ENCODE results near the gene SLC19A1.

Gene SLC19A1

DNA sequence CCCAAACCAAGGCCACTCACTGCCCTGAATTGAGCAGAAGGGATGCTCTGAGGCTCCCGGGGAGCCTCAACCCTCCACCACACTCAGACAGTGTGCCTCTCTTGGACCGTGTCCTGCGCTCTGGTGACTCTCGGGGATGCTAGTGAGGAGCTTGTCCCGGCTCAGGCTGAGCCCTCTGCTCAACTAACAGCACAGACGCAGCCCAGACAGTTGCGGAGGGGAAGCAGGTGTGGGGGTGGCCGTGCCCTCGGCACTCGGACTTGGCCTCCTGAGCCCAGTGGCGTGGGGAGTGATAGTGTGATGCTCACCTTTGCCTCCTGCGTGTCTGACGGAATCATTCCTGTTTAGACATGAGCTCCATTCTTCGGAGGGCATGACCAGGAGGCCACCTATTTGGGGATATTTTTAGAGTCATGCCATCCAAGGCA, 15.4 kb upstream of the SLC19A1 start:
- no peak for DNase-seq

GRCh38 chr21:45556645-45557615, 14.7 kb upstream of the SLC19A1 start:
- no peak for DNase-seq

- DNase-seq: no peak
Observed at GRCh38 chr21:45556302-45556644, 14.0 kb upstream of the SLC19A1 start.

DNA sequence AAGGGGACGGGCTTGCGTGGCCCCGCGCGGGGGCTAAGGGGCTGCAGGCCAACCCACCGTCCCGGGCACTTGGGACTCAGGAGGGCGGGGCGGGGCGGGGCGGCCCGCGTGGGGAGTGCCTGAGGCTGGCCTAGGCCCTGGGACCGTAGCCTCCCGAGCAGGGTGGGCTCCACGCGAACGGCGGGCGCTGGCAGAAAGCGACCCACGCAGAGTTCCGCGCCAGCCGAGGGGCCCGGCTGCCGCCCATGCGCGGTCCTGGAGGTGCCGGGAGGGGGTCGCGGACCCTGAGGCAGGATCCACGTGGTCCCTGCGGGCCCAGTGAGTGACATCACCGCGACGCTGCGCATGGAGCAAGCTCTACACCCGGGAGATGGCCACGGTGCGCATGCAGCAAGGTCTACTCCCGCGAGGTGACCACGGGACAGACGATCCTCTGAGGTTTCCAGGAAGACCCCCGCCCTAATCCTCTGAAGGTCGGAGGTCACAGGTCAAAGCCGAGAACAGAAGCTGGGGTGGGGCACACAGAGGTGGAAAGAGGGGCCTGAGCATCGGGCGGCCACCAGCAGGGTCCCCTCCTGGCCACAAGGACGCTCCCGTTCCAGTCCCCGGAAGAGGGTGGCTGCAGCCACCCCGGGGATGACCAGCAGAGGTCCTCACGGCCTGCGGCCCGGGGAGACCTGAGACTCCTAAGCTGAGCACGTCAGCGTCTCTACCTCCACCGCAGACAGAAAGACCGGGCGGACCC, 13.5 kb upstream of the SLC19A1 start:
- DNase-seq: peak; percentile 33

DNA sequence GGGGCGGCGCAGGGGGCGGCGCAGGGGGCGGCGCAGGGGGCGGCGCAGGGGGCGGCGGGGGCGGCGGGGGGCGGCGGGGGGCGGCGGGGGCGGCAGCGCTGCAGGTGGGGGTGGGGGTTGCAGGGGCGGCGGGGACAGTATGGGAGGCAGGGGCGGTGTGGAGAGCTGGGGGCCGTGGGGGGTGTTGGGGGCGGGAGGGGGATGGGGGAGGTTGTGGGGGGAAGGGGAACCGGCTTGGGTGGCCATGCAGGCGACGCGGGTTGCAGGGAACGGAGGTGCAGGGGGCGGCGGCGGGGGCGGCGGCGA, 13.0 kb upstream of the SLC19A1 start:
- no peak for DNase-seq

GRCh38 chr21:45554477-45555175, 12.4 kb upstream of the SLC19A1 start:
- DNase-seq: peak; percentile 45

- no peak for DNase-seq
Observed at GRCh38 chr21:45552696-45553391, 10.6 kb upstream of the SLC19A1 start.

DNA sequence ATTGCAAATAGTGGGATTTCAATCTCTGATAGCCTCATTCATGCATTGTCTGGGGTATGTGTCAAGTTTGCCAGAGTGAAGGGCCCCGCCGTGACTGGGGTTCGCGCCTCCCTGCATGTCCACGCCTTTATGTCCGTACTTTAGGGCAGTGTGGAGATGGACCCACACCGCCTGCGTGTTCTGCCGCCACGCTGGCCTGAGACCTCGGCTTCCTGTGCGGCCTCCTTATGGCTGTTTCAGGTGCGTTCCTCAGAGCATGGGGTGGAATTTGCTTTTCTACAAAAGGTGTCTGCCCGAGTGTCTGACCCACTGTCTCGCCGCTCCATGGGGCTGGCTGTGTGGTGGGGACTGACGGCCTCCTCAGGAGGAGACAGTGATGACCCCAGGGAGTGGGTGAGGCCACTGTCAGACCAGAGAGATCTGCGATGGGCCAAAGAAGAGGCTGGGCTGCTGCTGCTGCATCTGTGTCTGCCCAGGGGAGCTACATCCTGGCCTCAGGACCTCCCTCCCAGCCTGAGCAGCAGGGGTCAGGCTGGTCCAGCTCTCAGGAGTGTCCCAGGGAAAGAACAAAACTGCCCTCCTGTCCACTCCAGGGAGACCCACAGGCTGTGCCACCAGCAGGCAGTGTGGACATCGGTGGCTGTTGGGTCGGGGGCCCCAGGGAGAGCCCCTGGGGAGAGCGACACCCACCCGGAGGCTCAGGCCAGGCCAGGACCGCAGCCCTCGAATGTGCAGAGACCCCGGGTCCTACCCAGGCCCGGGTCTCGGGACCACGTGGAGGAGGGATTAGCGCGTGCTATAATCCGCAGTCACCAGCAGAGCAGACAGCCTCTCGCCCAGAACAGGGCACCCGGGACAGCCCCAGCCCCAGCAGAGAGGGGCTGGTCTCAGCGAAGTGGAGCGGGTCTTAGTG, 9.8 kb upstream of the SLC19A1 start:
- no peak for DNase-seq

GRCh38 chr21:45551316-45551715, 9.1 kb upstream of the SLC19A1 start:
- no peak for DNase-seq

- no peak for DNase-seq
Observed at GRCh38 chr21:45550522-45551210, 8.4 kb upstream of the SLC19A1 start.

- no peak for DNase-seq
Observed at GRCh38 chr21:45549626-45550463, 7.6 kb upstream of the SLC19A1 start.

DNA sequence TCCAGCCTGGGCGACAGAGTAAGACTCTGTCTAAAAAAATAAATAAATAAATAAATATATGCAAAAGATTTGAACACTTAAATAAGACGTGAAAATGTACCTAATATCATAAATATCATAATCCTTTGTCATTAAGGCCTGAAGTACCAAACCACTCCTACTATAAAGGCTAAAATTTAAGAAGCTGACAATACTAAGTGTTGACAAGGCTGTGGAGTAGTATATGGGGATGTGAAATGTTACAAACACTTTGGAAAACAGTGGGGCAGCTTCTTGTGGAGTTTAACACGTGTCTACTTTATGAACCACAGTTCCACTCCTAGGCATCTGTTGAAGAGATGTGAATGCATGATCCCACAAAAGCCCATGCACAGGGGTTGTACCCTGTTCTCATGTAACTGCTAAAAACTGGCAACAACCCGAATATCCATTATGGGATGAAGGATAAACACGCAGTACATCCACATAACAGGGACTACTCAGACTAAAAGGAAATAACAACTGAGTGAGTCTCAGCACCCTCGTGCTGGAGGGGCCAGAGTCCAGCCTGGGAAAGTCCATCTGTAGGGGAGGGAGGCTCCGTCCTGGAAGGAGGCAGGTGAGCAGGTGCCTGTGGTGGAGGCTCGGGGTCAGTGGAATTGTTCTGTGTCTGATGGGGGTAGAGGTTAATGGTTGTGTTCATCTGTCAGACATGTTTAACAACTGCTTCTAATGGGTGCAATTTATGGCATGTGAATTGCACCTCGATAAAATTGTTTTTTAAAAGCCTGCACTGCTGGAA, 6.7 kb upstream of the SLC19A1 start:
- DNase-seq: no peak

- DNase-seq: no peak
Observed at GRCh38 chr21:45547545-45547900, 5.3 kb upstream of the SLC19A1 start.

DNA sequence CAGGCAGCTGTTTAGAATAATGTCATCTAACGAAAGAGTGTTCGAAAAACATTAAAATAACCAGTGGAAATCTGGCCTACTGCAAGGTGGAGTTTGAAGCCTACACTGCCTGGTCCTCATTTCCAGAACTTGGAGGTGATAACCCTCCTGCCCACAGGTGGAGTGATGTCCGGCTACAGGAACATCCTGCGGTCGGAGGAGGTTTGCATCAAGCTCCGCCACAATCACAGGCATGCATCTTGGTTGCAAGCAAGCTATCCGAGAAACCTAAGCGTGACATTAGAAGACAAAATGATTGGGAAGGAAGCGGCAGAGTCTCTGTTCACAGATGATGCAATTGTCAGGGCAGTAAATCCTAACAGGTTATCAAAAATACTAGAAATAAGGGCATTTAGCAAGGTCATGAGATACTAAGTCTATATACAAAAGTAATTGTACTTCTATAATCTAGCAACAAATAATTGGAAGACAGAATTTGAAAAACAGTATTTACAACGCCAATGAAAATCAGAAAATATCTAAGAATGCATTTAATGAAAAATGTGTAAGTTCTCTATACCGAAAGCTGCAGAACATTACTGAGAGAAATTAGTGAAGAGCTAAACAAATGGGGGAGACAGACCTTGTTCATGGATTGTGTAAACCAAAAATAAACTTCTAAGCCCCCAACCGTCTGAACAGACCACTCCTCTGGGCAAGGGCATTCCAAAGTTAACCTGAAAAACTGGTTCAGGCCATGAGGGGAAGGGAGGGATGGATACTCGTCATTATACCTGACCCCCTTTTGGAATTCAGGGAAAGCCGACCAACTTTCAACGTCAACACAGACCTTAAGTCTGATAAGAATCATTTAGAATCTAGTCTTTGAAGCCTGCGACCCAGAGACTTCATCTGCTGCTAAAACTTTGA, 4.7 kb upstream of the SLC19A1 start:
- no peak for DNase-seq

- DNase-seq: no peak
Observed at GRCh38 chr21:45545691-45546531, 3.7 kb upstream of the SLC19A1 start.

DNA sequence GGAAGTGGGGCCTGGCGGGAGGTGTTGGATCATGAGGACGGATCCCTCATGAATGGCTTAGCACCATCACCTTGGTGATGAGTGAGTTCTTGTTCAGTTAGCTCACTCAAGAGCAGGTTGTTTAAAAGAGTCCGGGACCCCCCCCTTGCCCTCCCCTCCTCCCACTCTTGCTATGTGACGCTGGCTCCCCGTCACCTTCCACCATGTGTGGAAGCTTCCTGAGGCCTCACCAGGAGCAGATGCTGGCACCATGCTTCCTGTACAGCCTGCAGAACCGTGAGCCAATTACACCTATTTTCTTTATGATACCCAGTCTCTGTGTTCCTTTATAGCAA, 3.0 kb upstream of the SLC19A1 start:
- no peak for DNase-seq

- DNase-seq: no peak
Observed at GRCh38 chr21:45544449-45545235, 2.4 kb upstream of the SLC19A1 start.
